K562 (cell line): ENCODE data around the gene ATM. TPM values are rescaled to one million over a fixed set of nuclear protein-coding genes. Genes with fewer than 3 reads are reported as not detected.

Experiments
- AFF1 ChIP-seq, 2 experiments: fragments of 450-650 bp; IDR thresholded peaks; 2 replicates each; pipeline ENCODE4 v1.6.1; 2018; ENCODE audit warnings: mild to moderate bottlenecking in 2 of 2, low read depth in 1 of 2; ENCODE audit not compliant: partially characterized antibody in 2 of 2
- ARID3B ChIP-seq: fragments of 250-450 bp; sonication (Bioruptor Pico); IDR thresholded peaks from 2 replicates; pipeline ENCODE4 v1.4.0; 2020; ENCODE audit warnings: borderline replicate concordance
- DEAF1 ChIP-seq: fragments of 450-650 bp; formaldehyde crosslinking; IDR thresholded peaks from 2 replicates; pipeline ENCODE4 v1.4.0; 2020; ENCODE audit warnings: mild to moderate bottlenecking, moderate library complexity
- EHMT2 ChIP-seq: fragments of 450-650 bp; IDR thresholded peaks from 2 replicates; pipeline ENCODE4 v1.6.1; 2018; ENCODE audit warnings: antibody characterized with exemption
- ELK3 ChIP-seq: fragments of 450-650 bp; formaldehyde crosslinking; IDR thresholded peaks from 2 replicates; pipeline ENCODE4 v1.4.0; 2020; ENCODE audit warnings: mild to moderate bottlenecking
- JUND ChIP-seq, 2 experiments: IDR thresholded peaks; 2 replicates in 1 of 2; 3 replicates in 1 of 2; pipeline ENCODE4 v1.6.1; 2011; ENCODE audit warnings: borderline replicate concordance in 2 of 2, low read depth in 2 of 2, low read length in 2 of 2, improper control_type of control experiment in 1 of 2, missing biosample characterization in 1 of 2, missing genetic modification characterization in 1 of 2, missing genetic modification reagents in 1 of 2
- KAT2B ChIP-seq: IDR thresholded peaks from one replicate; pipeline ENCODE4 v1.6.1; 2012; ENCODE audit warnings: low read depth, mild to moderate bottlenecking, control low read depth, inconsistent platforms, low read length, moderate library complexity
- KDM2B ChIP-seq: fragments of 250-450 bp; sonication (Bioruptor Pico); IDR thresholded peaks from 2 replicates; pipeline ENCODE4 v1.8.0; 2021; ENCODE audit warnings: mild to moderate bottlenecking, moderate library complexity
- KDM4B ChIP-seq, 2 experiments: fragments of 450-650 bp in 1 of 2; sonication (generic) in 1 of 2; IDR thresholded peaks; 2 replicates each; pipeline ENCODE4 v1.6.1; 2016 to 2017; ENCODE audit warnings: borderline replicate concordance in 2 of 2, antibody characterized with exemption in 1 of 2, low read depth in 1 of 2, mild to moderate bottlenecking in 1 of 2
- NFXL1 ChIP-seq: fragments of 450-650 bp; formaldehyde crosslinking; IDR thresholded peaks from 2 replicates; pipeline ENCODE4 v1.4.0; 2021; ENCODE audit warnings: mild to moderate bottlenecking
- TCF3 ChIP-seq: sonication (generic); formaldehyde crosslinking; IDR thresholded peaks from 2 replicates; pipeline ENCODE4 v1.4.0; 2020; ENCODE audit warnings: mild to moderate bottlenecking, missing genetic modification reagents
- TCF7L2 ChIP-seq: fragments of 150-350 bp; IDR thresholded peaks from 2 replicates; pipeline ENCODE4 v1.6.1; 2016; ENCODE audit warnings: low read depth, mild to moderate bottlenecking, low read length, moderate library complexity
- ZNF347 ChIP-seq: fragments of 450-650 bp; formaldehyde crosslinking; IDR thresholded peaks from 2 replicates; pipeline ENCODE4 v1.4.0; 2020; ENCODE audit warnings: low read depth, mild to moderate bottlenecking, moderate library complexity
- ZNF639 ChIP-seq, 2 experiments: fragments of 200-800 bp in 1 of 2; sonication (Bioruptor generic) in 1 of 2; sonication (generic) in 1 of 2; formaldehyde crosslinking in 1 of 2; IDR thresholded peaks in 1 of 2; conservative IDR thresholded peaks in 1 of 2; 2 replicates each; pipeline versions ENCODE4 v1.5.0 to v1.6.1; 2016 to 2020; ENCODE audit warnings: missing compliant biosample characterization in 1 of 2, missing genetic modification characterization in 1 of 2, missing genetic modification reagents in 1 of 2
- ZNF79 ChIP-seq: fragments of 250-450 bp; sonication (Bioruptor Pico); IDR thresholded peaks from 2 replicates; pipeline ENCODE4 v1.4.0; 2020; ENCODE audit warnings: low read depth, mild to moderate bottlenecking, moderate library complexity
- polyA plus RNA-seq, 8 experiments: library from polyadenylated mRNA; depleted of rRNA in 4 of 8; stranded (reverse) in 5 of 8; unstranded in 3 of 8; fragments of >200 nt; fragmentation: Nextera tagmentation in 2 of 8; fragmentation: Illumina TruSeq in 1 of 8; extraction: Ambion mirVana in 2 of 8; extraction: Trizol in 1 of 8; gene quantifications; 2 replicates each; pipeline versions ENCODE4 v1.2.1 to v1.2.3, GENCODE V29; 2011 to 2014; ENCODE audit warnings: inconsistent platforms in 1 of 8, missing spikeins in 1 of 8
- total RNA-seq, 7 experiments: library from RNA; depleted of rRNA in 6 of 7; stranded (reverse); fragments of >200 nt in 6 of 7; fragmentation: Illumina TruSeq in 2 of 7; extraction: Trizol in 2 of 7; gene quantifications; 2 replicates each; pipeline versions ENCODE4 v1.2.1 to v1.2.3, GENCODE V29; 2011 to 2021; ENCODE audit warnings: low replicate concordance in 1 of 7

Gene ATM
- total and polyA plus RNA-seq, 9 of the 15 experiments (the other 6 are each of a cell fraction or from before 2014, with no cell fraction given) = 8.3 to 46.8 (median 26.2) TPM

GRCh38 chr11:108224911-108225786, 2.3 kb downstream of the ATM start (continued):
- TF ChIP-seq KAT2B = no peak
- TF ChIP-seq KDM4B (IDR thresholded peaks at IDR 0.05; ENCODE audit: borderline replicate concordance in 2 of 2, low read depth in 1 of 2) = no peak
- TF ChIP-seq AFF1 (IDR thresholded peaks at IDR 0.05; ENCODE audit: low read depth in 1 of 2, partially characterized antibody in 2 of 2) = no peak
- TF ChIP-seq ZNF639 (CRISPR knock-in tag; conservative IDR thresholded peaks at IDR 0.05 in 1 of 2, IDR thresholded peaks at IDR 0.05 in 1 of 2) = no peak
- no peak for TF ChIP-seq TCF3 (CRISPR knock-in tag)
- TF ChIP-seq EHMT2 = no peak
- no peak for TF ChIP-seq DEAF1 (CRISPR knock-in tag)
- no peak for TF ChIP-seq ZNF347 (CRISPR knock-in tag)
- TF ChIP-seq ELK3 (CRISPR knock-in tag) = no peak
- no peak for TF ChIP-seq TCF7L2
- no peak for TF ChIP-seq ARID3B (CRISPR knock-in tag)
- no peak for TF ChIP-seq NFXL1 (CRISPR knock-in tag)
- TF ChIP-seq KDM2B = no peak
- TF ChIP-seq ZNF79 (CRISPR knock-in tag) = no peak
- no peak for TF ChIP-seq JUND (IDR thresholded peaks at IDR 0.05; ENCODE audit: borderline replicate concordance, low read depth, low read length)
- no peak for TF ChIP-seq JUND (tag; IDR thresholded peaks at IDR 0.05; ENCODE audit: borderline replicate concordance, low read depth, low read length)
